ENCODE measurements around the gene TRIM67. TPM values are rescaled to one million over a fixed set of nuclear protein-coding genes. Genes with fewer than 3 reads are reported as not detected.

The TRIM67 gene
- total RNA-seq, 1 experiment from 2014 or later, result not detected

- POLR2A ChIA-PET, result no interaction called here
- no peak for TF ChIP-seq E2F1 (CRISPR knock-in tag; IDR thresholded peaks at IDR 0.05)
- no peak for TF ChIP-seq CREB1 (CRISPR knock-in tag; IDR thresholded peaks at IDR 0.05)
- TF ChIP-seq ZNF532 (CRISPR knock-in tag; IDR thresholded peaks at IDR 0.05; ENCODE audit: borderline replicate concordance), result no peak
- CTCF ChIA-PET, result no interaction called here
- Mint-ChIP-seq H3K4me1 (no peaks in the 10 kb centered on the region), H3K27ac (no peak overlapping the region), H3K4me3 (no peak overlapping the region), H3K36me3 (peaks cover 26% of the 10 kb centered on the region), H3K9me3 (peaks cover 35% of the 10 kb centered on the region), H3K27me3 (ENCODE audit: low read depth) (peaks cover 80% of the 10 kb centered on the region)
- ATAC-seq, result no peak
- no peak for DNase-seq (ENCODE audit: low spot score)
These were observed 8.1 kb upstream of the TRIM67 start for GRCh38 chr1:231153726-231154125.

- Mint-ChIP-seq H3K9me3 (peaks cover 26% of the 10 kb centered on the region), H3K36me3 (peaks cover 20% of the 10 kb centered on the region), H3K4me1 (no peaks in the 10 kb centered on the region), H3K27ac (no peak overlapping the region), H3K27me3 (ENCODE audit: low read depth) (peaks cover 87% of the 10 kb centered on the region), H3K4me3 (no peak overlapping the region)
- CTCF ChIA-PET, result no interaction called here
- no peak for ATAC-seq
- DNase-seq (ENCODE audit: low spot score), result no peak
- POLR2A ChIA-PET, result no interaction called here
- TF ChIP-seq FOXP1 (CRISPR knock-in tag; IDR thresholded peaks at IDR 0.05; ENCODE audit: borderline replicate concordance), result no peak
- no peak for TF ChIP-seq TP53 (CRISPR knock-in tag; IDR thresholded peaks at IDR 0.05)
- TF ChIP-seq MXD4 (CRISPR knock-in tag; IDR thresholded peaks at IDR 0.05; ENCODE audit: borderline replicate concordance), result no peak
- TF ChIP-seq ZNF532 (CRISPR knock-in tag; IDR thresholded peaks at IDR 0.05; ENCODE audit: borderline replicate concordance), result no peak
- no peak for TF ChIP-seq PRRX2 (CRISPR knock-in tag; IDR thresholded peaks at IDR 0.05)
- no peak for TF ChIP-seq ZSCAN18 (CRISPR knock-in tag; IDR thresholded peaks at IDR 0.05)
- no peak for TF ChIP-seq FOXJ3 (CRISPR knock-in tag; IDR thresholded peaks at IDR 0.05; ENCODE audit: borderline replicate concordance)
- TF ChIP-seq ZNF219 (CRISPR knock-in tag; IDR thresholded peaks at IDR 0.05; ENCODE audit: borderline replicate concordance), result no peak
- no peak for TF ChIP-seq GABPB1 (CRISPR knock-in tag; IDR thresholded peaks at IDR 0.05)
These were observed 6.0 kb upstream of the TRIM67 start for GRCh38 chr1:231155808-231156207.

- H3K4me1 Mint-ChIP-seq, result no peaks in the 10 kb centered on the region
- no peak overlapping the region for H3K4me3 Mint-ChIP-seq
- peaks cover 9% of the 10 kb centered on the region for H3K36me3 Mint-ChIP-seq
- DNase-seq (ENCODE audit: low spot score), result no peak
- H3K27ac Mint-ChIP-seq, result no peak overlapping the region
- ChIA-PET CTCF (no interaction called here), POLR2A (no interaction called here)
- no peak for ATAC-seq
- peaks cover 13% of the 10 kb centered on the region for H3K9me3 Mint-ChIP-seq
- peaks cover 90% of the 10 kb centered on the region for H3K27me3 Mint-ChIP-seq (ENCODE audit: low read depth)
- TF ChIP-seq JAZF1 (CRISPR knock-in tag; IDR thresholded peaks at IDR 0.05) (no peak), ZBTB43 (CRISPR knock-in tag; IDR thresholded peaks at IDR 0.05) (no peak), SOX15 (CRISPR knock-in tag; IDR thresholded peaks at IDR 0.05) (no peak), FOXP1 (CRISPR knock-in tag; IDR thresholded peaks at IDR 0.05; ENCODE audit: borderline replicate concordance) (no peak), ZNF396 (CRISPR knock-in tag; IDR thresholded peaks at IDR 0.05; ENCODE audit: borderline replicate concordance) (no peak), ELF4 (CRISPR knock-in tag; IDR thresholded peaks at IDR 0.05; ENCODE audit: low read depth) (no peak), ZNF219 (CRISPR knock-in tag; IDR thresholded peaks at IDR 0.05; ENCODE audit: borderline replicate concordance) (no peak), MLX (CRISPR knock-in tag; IDR thresholded peaks at IDR 0.05) (no peak), PREB (CRISPR knock-in tag; IDR thresholded peaks at IDR 0.05; ENCODE audit: borderline replicate concordance) (no peak)
These were observed 4.5 kb upstream of the TRIM67 start for GRCh38 chr1:231157311-231157710.
